Upper lobe of right lung (tissue), 1 donor: ENCODE data around the gene WNT9B. TPM values are rescaled to one million over a fixed set of nuclear protein-coding genes. Genes with fewer than 3 reads are reported as not detected.

Source experiments
- ATAC-seq: fragments of 200-7000 bp; cut with Tn5 transposase; one replicate; pipeline ENCODE4 v1.9.1; 2020; ENCODE audit warnings: mild to moderate bottlenecking, moderate library complexity
- DNase-seq: peaks from one replicate; pipeline ENCODE4 v3.0.0-alpha.2; 2020
- H3K27ac ChIP-seq: fragments of 200-600 bp; one replicate; pipeline ENCODE4 v1.8.0; 2022
- H3K27me3 ChIP-seq: fragments of 200-600 bp; one replicate; pipeline ENCODE4 v1.8.0; 2022; ENCODE audit warnings: mild to moderate bottlenecking
- H3K36me3 ChIP-seq: fragments of 200-600 bp; one replicate; pipeline ENCODE4 v1.8.0; 2022
- H3K4me1 ChIP-seq: fragments of 200-600 bp; one replicate; pipeline ENCODE4 v1.8.0; 2022
- H3K4me3 ChIP-seq: fragments of 200-600 bp; one replicate; pipeline ENCODE4 v1.8.0; 2022; ENCODE audit warnings: mild to moderate bottlenecking
- H3K9me3 ChIP-seq: fragments of 200-600 bp; one replicate; pipeline ENCODE4 v1.8.0; 2022
- intact Hi-C: fragments of 100-400 bp; cut with DNase I; formaldehyde crosslinking; loops from one replicate; pipeline ENCODE4 v1.11.0; 2022
- total RNA-seq: library from RNA; stranded (reverse); fragmentation: NEBNext Ultra II Directional; extraction: Animal tissue kit (Norgen Biotek cat#: 25700); gene quantifications from one replicate; pipeline ENCODE4 v1.2.1, GENCODE V29; 2021
- TF ChIP-seq, protein P1 (sequence below): fragments of 200-600 bp; IDR thresholded peaks from one replicate; pipeline ENCODE4 v1.8.0; 2022; ENCODE audit warnings: antibody characterized with exemption
- donor health status: DM: no; HTN: yes; CAD: no; lungs with severe emphysema.

The WNT9B gene
- total RNA-seq, 1 donor from 2014 or later: 2.0 TPM

DNA sequence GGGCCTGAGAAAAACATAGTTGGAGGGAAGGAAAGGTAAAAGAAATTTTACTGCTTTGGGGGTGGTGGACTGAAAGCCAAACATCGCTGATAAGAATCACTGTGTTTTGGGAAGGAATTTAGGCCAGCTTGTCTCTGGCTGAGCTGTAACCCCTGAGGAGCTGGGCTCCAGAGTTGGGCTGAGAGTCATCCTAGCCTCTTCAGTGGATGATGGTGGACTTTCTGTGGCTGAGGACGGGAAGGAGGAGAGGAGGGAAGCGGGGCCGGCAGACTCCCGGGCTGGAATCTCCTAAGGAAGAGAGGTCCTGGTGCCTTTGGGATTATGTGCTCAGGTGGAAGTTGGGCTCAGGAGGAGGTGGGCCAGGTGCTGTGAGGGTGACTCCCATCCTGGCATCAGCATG lies 8.6 kb downstream of the WNT9B start:
- Histone ChIP-seq H3K27me3 (peaks cover 3% of the 10 kb centered on the region), H3K4me1 (no peaks in the 10 kb centered on the region), H3K9me3 (no peaks in the 10 kb centered on the region), H3K36me3 (no peaks in the 10 kb centered on the region), H3K4me3 (no peak overlapping the region), H3K27ac (no peak overlapping the region)
- TF ChIP-seq, protein P1, sequence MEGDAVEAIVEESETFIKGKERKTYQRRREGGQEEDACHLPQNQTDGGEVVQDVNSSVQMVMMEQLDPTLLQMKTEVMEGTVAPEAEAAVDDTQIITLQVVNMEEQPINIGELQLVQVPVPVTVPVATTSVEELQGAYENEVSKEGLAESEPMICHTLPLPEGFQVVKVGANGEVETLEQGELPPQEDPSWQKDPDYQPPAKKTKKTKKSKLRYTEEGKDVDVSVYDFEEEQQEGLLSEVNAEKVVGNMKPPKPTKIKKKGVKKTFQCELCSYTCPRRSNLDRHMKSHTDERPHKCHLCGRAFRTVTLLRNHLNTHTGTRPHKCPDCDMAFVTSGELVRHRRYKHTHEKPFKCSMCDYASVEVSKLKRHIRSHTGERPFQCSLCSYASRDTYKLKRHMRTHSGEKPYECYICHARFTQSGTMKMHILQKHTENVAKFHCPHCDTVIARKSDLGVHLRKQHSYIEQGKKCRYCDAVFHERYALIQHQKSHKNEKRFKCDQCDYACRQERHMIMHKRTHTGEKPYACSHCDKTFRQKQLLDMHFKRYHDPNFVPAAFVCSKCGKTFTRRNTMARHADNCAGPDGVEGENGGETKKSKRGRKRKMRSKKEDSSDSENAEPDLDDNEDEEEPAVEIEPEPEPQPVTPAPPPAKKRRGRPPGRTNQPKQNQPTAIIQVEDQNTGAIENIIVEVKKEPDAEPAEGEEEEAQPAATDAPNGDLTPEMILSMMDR: no peak
- ATAC-seq (no peak), DNase-seq (no peak)
- intact Hi-C loops: no loop called here

DNA sequence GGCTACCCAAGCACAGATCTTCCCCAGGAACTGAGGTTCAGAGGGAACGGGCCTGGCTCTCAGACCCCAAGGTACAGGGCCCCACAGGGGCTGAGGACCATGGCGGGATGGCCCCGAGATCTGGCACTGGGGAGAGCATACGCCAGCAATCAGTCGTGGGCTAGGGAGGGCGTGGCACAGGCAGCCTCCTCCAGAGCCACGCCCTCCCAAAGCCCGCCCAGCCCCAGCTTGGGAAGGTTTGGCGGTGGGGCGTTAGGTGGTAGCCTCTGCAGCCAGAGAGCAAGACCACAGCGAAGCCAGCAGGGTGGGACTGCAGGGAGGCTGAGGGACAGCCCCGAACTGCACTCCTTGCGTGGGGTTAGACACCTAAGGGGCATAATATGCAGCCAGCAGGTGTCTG lies 11.6 kb downstream of the WNT9B start:
- H3K4me3 ChIP-seq: no peak overlapping the region
- H3K4me1 ChIP-seq: no peaks in the 10 kb centered on the region
- intact Hi-C loops: no loop called here
- H3K27me3 ChIP-seq: no peaks in the 10 kb centered on the region
- no peaks in the 10 kb centered on the region for H3K9me3 ChIP-seq
- ATAC-seq (no peak), DNase-seq (no peak)
- no peaks in the 10 kb centered on the region for H3K36me3 ChIP-seq
- no peak overlapping the region for H3K27ac ChIP-seq
- TF ChIP-seq, protein P1: no peak

DNA sequence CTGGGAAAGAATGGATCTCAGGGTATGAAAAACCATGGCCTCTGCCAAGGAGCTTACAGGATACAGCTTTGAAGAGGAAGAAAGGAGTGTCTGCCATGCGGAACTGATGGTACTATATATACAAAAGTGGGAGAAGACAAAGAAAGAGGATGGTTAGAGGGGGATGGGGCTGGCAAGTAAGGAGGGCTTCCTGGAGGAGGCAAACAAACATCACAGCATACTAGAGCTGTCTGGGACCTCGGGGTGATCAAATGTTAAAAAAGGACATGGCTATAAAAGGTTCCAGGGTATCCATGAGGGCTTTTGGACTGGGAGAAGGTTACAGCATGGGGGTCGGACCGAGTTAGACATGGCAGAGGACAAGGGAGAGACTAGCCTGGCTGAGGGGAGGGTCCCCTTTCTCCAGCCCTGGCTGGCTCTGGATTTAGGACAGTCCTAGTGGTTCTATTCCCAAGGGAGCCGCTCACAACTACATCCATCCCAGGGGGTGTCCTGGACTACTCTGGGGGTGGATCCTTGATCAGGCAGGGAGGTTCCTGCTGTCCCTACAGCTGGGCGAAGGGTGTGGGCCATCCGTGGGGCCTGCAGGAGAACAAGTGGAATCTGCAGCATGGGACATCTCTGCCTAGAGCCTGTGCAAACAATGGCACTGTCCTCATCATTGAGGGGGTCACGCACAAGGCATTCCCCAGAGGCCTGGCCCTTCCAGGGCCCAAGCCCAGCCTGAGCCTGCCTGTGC lies 12.2 kb downstream of the WNT9B start:
- no peak for DNase-seq
- Histone ChIP-seq H3K9me3 (no peaks in the 10 kb centered on the region), H3K4me1 (no peaks in the 10 kb centered on the region), H3K27ac (no peak overlapping the region), H3K4me3 (no peak overlapping the region), H3K36me3 (no peaks in the 10 kb centered on the region), H3K27me3 (no peaks in the 10 kb centered on the region)
- ATAC-seq: no peak
- TF ChIP-seq, protein P1: no peak
- intact Hi-C loops: no loop called here

DNA sequence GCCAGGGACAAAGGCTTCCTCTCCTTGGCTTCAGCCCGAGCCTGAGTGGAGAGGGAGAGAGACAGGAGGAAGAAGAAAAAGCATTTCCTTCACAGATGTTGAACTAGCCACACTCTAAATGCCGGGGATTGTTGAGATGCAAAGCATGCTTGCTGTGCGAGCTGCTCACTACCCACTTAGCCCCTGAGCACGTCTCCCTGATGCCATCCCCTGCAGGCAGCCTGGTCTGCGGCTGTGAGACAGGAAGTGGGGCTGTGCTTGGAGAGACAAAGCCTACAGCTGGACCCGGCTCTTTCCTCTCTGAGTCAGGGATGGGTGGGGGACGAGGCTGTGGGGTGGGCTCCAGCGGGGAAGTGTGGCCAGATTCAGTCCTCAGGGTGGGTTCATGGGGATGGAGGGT lies 13.7 kb downstream of the WNT9B start:
- Histone ChIP-seq H3K9me3 (no peaks in the 10 kb centered on the region), H3K27ac (no peak overlapping the region), H3K4me3 (no peak overlapping the region), H3K36me3 (no peaks in the 10 kb centered on the region), H3K4me1 (no peaks in the 10 kb centered on the region), H3K27me3 (no peaks in the 10 kb centered on the region)
- DNase-seq (no peak), ATAC-seq (no peak)
- intact Hi-C loops: no loop called here
- TF ChIP-seq, protein P1: no peak

DNA sequence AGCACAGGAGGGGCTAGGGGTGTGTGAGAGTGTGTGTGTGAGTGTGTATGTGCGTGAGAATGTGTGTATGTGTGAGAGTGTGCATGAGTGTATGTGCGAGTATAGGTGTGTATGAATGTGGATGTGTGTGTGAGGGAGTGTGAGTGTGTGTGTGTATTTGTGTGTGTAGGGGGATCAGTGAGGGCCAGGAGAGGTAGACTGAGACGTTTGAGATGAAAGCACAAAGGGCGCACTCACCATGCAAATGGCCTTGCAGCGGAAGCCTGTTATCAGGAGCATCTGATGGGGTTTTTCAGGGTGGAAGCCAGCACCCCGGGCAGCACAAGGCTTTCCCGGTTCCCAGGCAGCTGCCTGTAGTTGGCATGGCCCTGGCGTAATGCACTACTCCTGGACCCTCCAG lies 14.9 kb downstream of the WNT9B start:
- H3K36me3 ChIP-seq: no peaks in the 10 kb centered on the region
- intact Hi-C loops: no loop called here
- H3K27ac ChIP-seq: no peak overlapping the region
- H3K4me3 ChIP-seq: no peak overlapping the region
- H3K27me3 ChIP-seq: no peaks in the 10 kb centered on the region
- no peak for DNase-seq
- ATAC-seq: no peak
- no peaks in the 10 kb centered on the region for H3K9me3 ChIP-seq
- H3K4me1 ChIP-seq: no peaks in the 10 kb centered on the region
- TF ChIP-seq, protein P1: no peak

DNA sequence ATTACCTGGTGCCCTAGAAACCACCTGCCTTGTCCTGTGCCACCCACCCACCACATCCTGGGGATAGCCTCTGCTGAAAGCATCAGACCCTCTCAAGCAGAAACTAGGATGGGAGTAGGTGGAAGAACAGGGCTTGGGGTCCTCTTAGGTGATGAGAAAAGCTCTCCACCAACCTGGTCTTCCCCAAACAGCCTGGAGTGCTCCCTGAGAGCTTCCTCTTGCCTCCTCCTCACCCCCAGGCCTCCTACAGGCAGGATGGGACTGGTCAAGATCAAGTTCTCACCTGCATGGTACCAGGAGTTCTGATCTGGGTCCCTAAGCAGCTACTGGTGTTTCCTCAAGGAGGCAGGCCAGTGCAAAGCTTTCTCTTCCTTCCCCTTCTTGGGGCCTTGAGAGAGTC lies 15.4 kb downstream of the WNT9B start:
- ATAC-seq: no peak
- TF ChIP-seq, protein P1: no peak

More for the DNA sequence above, 15.4 kb downstream of the WNT9B start:
- no peaks in the 10 kb centered on the region for H3K9me3 ChIP-seq
- H3K27ac ChIP-seq: no peak overlapping the region
- no peaks in the 10 kb centered on the region for H3K27me3 ChIP-seq
- intact Hi-C loops: no loop called here
- H3K4me1 ChIP-seq: no peaks in the 10 kb centered on the region
- DNase-seq: no peak
- no peaks in the 10 kb centered on the region for H3K36me3 ChIP-seq
- no peak overlapping the region for H3K4me3 ChIP-seq
